SJSA1 (cell line): ENCODE results near the gene HOXD12. TPM values are rescaled to one million over a fixed set of nuclear protein-coding genes. Genes with fewer than 3 reads are reported as not detected.

ENCODE experiments used
- DNase-seq, 2 experiments: peaks; one replicate each; pipeline ENCODE4 v3.0.0-alpha.2; 2015 to 2020; ENCODE audit warnings: low spot score in 2 of 2, low read depth in 1 of 2
- H3K27ac ChIP-seq: fragments of 250-450 bp; sonication (Bioruptor Pico); 2 replicates; pipeline ENCODE4 v1.5.1; 2020; ENCODE audit warnings: mild to moderate bottlenecking, moderate library complexity
- H3K27me3 ChIP-seq: fragments of 250-450 bp; sonication (Bioruptor Pico); replicated peaks from 2 replicates; pipeline ENCODE4 v1.5.1; 2020; ENCODE audit warnings: mild to moderate bottlenecking, moderate library complexity
- H3K36me3 ChIP-seq: fragments of 250-450 bp; sonication (Bioruptor Pico); 2 replicates; pipeline ENCODE4 v1.5.1; 2020; ENCODE audit warnings: mild to moderate bottlenecking
- H3K4me1 ChIP-seq: fragments of 250-450 bp; sonication (Bioruptor Pico); replicated peaks from 2 replicates; pipeline ENCODE4 v1.6.1; 2021; ENCODE audit warnings: mild to moderate bottlenecking
- H3K4me3 ChIP-seq: fragments of 250-450 bp; sonication (Bioruptor Pico); 2 replicates; pipeline ENCODE4 v1.5.1; 2020; ENCODE audit warnings: mild to moderate bottlenecking
- H3K9me3 ChIP-seq: fragments of 250-450 bp; sonication (Bioruptor Pico); replicated peaks from 2 replicates; pipeline ENCODE4 v1.5.1; 2020; ENCODE audit warnings: mild to moderate bottlenecking
- total RNA-seq: library from RNA; depleted of rRNA; stranded (reverse); fragments of >200 nt; shearing (Covaris generic); gene quantifications from 2 replicates; pipeline ENCODE4 v1.2.3, GENCODE V29; 2014

HOXD12 gene
- total RNA-seq, 1 experiment from 2014 or later, result 0.13 TPM

GRCh38 chr2:176130147-176130956 is 30.8 kb downstream of the HOXD12 start:
- peak overlapping the region; percentile 90 for H3K4me3 ChIP-seq
- H3K27ac ChIP-seq, result peak overlapping the region; percentile 71
- peak; percentile 64 to 75 for DNase-seq
- H3K4me1 ChIP-seq, result peaks cover 21% of the 10 kb centered on the region
- H3K9me3 ChIP-seq, result no peaks in the 10 kb centered on the region
- H3K27me3 ChIP-seq, result no peaks in the 10 kb centered on the region
- peaks cover 13% of the 10 kb centered on the region for H3K36me3 ChIP-seq

- DNase-seq, result no peak
- H3K27me3 ChIP-seq, result no peaks in the 10 kb centered on the region
- H3K9me3 ChIP-seq, result no peaks in the 10 kb centered on the region
- H3K4me1 ChIP-seq, result peaks cover 25% of the 10 kb centered on the region
- 0 out of 2 replicates have a peak overlapping the region, but pooled peaks have one; percentile 71 for H3K27ac ChIP-seq
- H3K4me3 ChIP-seq, result peak overlapping the region; percentile 90
- peaks cover 13% of the 10 kb centered on the region for H3K36me3 ChIP-seq
These were observed 31.6 kb downstream of the HOXD12 start for GRCh38 chr2:176130957-176131847.

GRCh38 chr2:176131848-176132158 is 32.2 kb downstream of the HOXD12 start:
- peaks cover 13% of the 10 kb centered on the region for H3K36me3 ChIP-seq
- peaks cover 25% of the 10 kb centered on the region for H3K4me1 ChIP-seq
- DNase-seq, result no peak
- H3K4me3 ChIP-seq, result no peak overlapping the region
- H3K27ac ChIP-seq, result no peak overlapping the region
- no peaks in the 10 kb centered on the region for H3K9me3 ChIP-seq
- H3K27me3 ChIP-seq, result no peaks in the 10 kb centered on the region

GRCh38 chr2:176132205-176133171 is 32.9 kb downstream of the HOXD12 start:
- Histone ChIP-seq H3K27ac (no peak overlapping the region), H3K4me1 (peaks cover 25% of the 10 kb centered on the region), H3K36me3 (peaks cover 13% of the 10 kb centered on the region), H3K4me3 (no peak overlapping the region), H3K9me3 (no peaks in the 10 kb centered on the region), H3K27me3 (no peaks in the 10 kb centered on the region)
- no peak for DNase-seq

- no peak for DNase-seq
- H3K27me3 ChIP-seq, result no peaks in the 10 kb centered on the region
- peaks cover 13% of the 10 kb centered on the region for H3K36me3 ChIP-seq
- H3K9me3 ChIP-seq, result no peaks in the 10 kb centered on the region
- peaks cover 25% of the 10 kb centered on the region for H3K4me1 ChIP-seq
- H3K27ac ChIP-seq, result no peak overlapping the region
- no peak overlapping the region for H3K4me3 ChIP-seq
These were observed 33.8 kb downstream of the HOXD12 start for GRCh38 chr2:176133389-176133788.

GRCh38 chr2:176134035-176134434 is 34.4 kb downstream of the HOXD12 start:
- Histone ChIP-seq H3K4me1 (peaks cover 20% of the 10 kb centered on the region), H3K27ac (no peak overlapping the region), H3K36me3 (peaks cover 13% of the 10 kb centered on the region), H3K4me3 (no peak overlapping the region), H3K9me3 (no peaks in the 10 kb centered on the region), H3K27me3 (no peaks in the 10 kb centered on the region)
- DNase-seq, result no peak

GRCh38 chr2:176135035-176135440 is 35.4 kb downstream of the HOXD12 start:
- Histone ChIP-seq H3K36me3 (peaks cover 13% of the 10 kb centered on the region), H3K4me1 (peaks cover 17% of the 10 kb centered on the region), H3K4me3 (no peak overlapping the region), H3K27me3 (no peaks in the 10 kb centered on the region), H3K9me3 (no peaks in the 10 kb centered on the region), H3K27ac (0 out of 2 replicates have a peak overlapping the region, but pooled peaks have one; percentile 4)
- peak in 1 of 2 experiments; percentile 36 for DNase-seq

- Histone ChIP-seq H3K27ac (peak overlapping the region; percentile 80), H3K27me3 (no peaks in the 10 kb centered on the region), H3K4me3 (peak overlapping the region; percentile 87), H3K9me3 (no peaks in the 10 kb centered on the region), H3K4me1 (peaks cover 26% of the 10 kb centered on the region), H3K36me3 (peaks cover 9% of the 10 kb centered on the region)
- peak in 1 of 2 experiments; percentile 71 for DNase-seq
These were observed 37.0 kb downstream of the HOXD12 start for GRCh38 chr2:176136374-176137251.

- no peaks in the 10 kb centered on the region for H3K27me3 ChIP-seq
- peak overlapping the region; percentile 87 for H3K4me3 ChIP-seq
- peaks cover 7% of the 10 kb centered on the region; the same call in 1 of the 2 replicates for H3K36me3 ChIP-seq
- DNase-seq, result no peak
- H3K27ac ChIP-seq, result peak overlapping the region; percentile 80
- H3K9me3 ChIP-seq, result no peaks in the 10 kb centered on the region
- peaks cover 26% of the 10 kb centered on the region for H3K4me1 ChIP-seq
These were observed 37.6 kb downstream of the HOXD12 start for GRCh38 chr2:176137252-176137580.

GRCh38 chr2:176137906-176138305 is 38.3 kb downstream of the HOXD12 start:
- no peaks in the 10 kb centered on the region for H3K9me3 ChIP-seq
- no peaks in the 10 kb centered on the region for H3K27me3 ChIP-seq
- peaks cover 5% of the 10 kb centered on the region; the same call in 1 of the 2 replicates for H3K36me3 ChIP-seq
- peaks cover 26% of the 10 kb centered on the region for H3K4me1 ChIP-seq
- H3K27ac ChIP-seq, result no peak overlapping the region
- H3K4me3 ChIP-seq, result no peak overlapping the region
- no peak for DNase-seq

GRCh38 chr2:176138526-176138922 is 38.9 kb downstream of the HOXD12 start:
- Histone ChIP-seq H3K9me3 (no peaks in the 10 kb centered on the region), H3K36me3 (peaks cover 5% of the 10 kb centered on the region; the same call in 1 of the 2 replicates), H3K4me3 (no peak overlapping the region), H3K4me1 (peaks cover 26% of the 10 kb centered on the region), H3K27ac (no peak overlapping the region), H3K27me3 (no peaks in the 10 kb centered on the region)
- no peak for DNase-seq

GRCh38 chr2:176138923-176139660 is 39.5 kb downstream of the HOXD12 start:
- no peak overlapping the region for H3K4me3 ChIP-seq
- DNase-seq, result no peak

More at GRCh38 chr2:176138923-176139660, 39.5 kb downstream of the HOXD12 start:
- Histone ChIP-seq H3K27me3 (no peaks in the 10 kb centered on the region), H3K9me3 (no peaks in the 10 kb centered on the region), H3K36me3 (peaks cover 5% of the 10 kb centered on the region; the same call in 1 of the 2 replicates), H3K27ac (no peak overlapping the region), H3K4me1 (peaks cover 26% of the 10 kb centered on the region)
